CD14-positive monocyte (primary cell): ENCODE results near the gene MTA2. TPM values are rescaled to one million over a fixed set of nuclear protein-coding genes. Genes with fewer than 3 reads are reported as not detected.
A peak's percentile ranks its signal among the peaks of the same experiment; 100 is the strongest.

ENCODE experiments used
- DNase-seq, 3 donors: peaks; one replicate each; pipeline ENCODE4 v3.0.0-alpha.2; 2011 to 2022
- H2AFZ ChIP-seq: 2 replicates; pipeline ENCODE4 v1.6.0; 2012; ENCODE audit warnings: mild to moderate bottlenecking, low read depth, low read length, inconsistent platforms; ENCODE audit not compliant: insufficient read depth, poor library complexity, severe bottlenecking
- H3K27ac ChIP-seq, 2 donors: 1 replicate in 1 of 2; 2 replicates in 1 of 2; pipeline ENCODE4 v1.5.1; 2012 to 2013; ENCODE audit warnings: low read length in 2 of 2, control low read depth in 1 of 2, inconsistent platforms in 1 of 2, low read depth in 1 of 2, mild to moderate bottlenecking in 1 of 2
- H3K27me3 ChIP-seq, 2 donors: one replicate each; pipeline versions ENCODE4 v1.6.0 to v1.6.1; 2011 to 2013; ENCODE audit warnings: low read length in 2 of 2; ENCODE audit not compliant: control insufficient read depth in 2 of 2, insufficient read depth in 2 of 2
- H3K36me3 ChIP-seq, 2 donors: replicated peaks in 1 of 2; 1 replicate in 1 of 2; 2 replicates in 1 of 2; pipeline versions ENCODE4 v1.5.1 to v1.6.1; 2012 to 2013; ENCODE audit warnings: low read length in 2 of 2, control low read depth in 1 of 2, inconsistent platforms in 1 of 2, mild to moderate bottlenecking in 1 of 2; ENCODE audit not compliant: insufficient read depth in 2 of 2, control insufficient read depth in 1 of 2
- H3K4me1 ChIP-seq, 2 donors: 1 replicate in 1 of 2; 2 replicates in 1 of 2; pipeline versions ENCODE4 v1.5.1 to v1.6.1; 2012 to 2013; ENCODE audit warnings: low read length in 2 of 2, control low read depth in 1 of 2, inconsistent platforms in 1 of 2, mild to moderate bottlenecking in 1 of 2, moderate library complexity in 1 of 2; ENCODE audit not compliant: insufficient read depth in 2 of 2, control insufficient read depth in 1 of 2
- H3K4me2 ChIP-seq: replicated peaks from 2 replicates; pipeline ENCODE3; 2012; ENCODE audit warnings: low read length, moderate library complexity, mild to moderate bottlenecking; ENCODE audit not compliant: poor library complexity, severe bottlenecking; ENCODE audit errors: extremely low read depth
- H3K4me3 ChIP-seq, 3 experiments: fragments of 200-600 bp in 1 of 3; sonication (generic) in 1 of 3; replicated peaks in 1 of 3; 1 replicate in 2 of 3; 2 replicates in 1 of 3; pipeline ENCODE4 v1.5.1; 2011 to 2013; ENCODE audit warnings: low read length in 3 of 3, mild to moderate bottlenecking in 3 of 3, control low read depth in 2 of 3, low read depth in 2 of 3, inconsistent platforms in 1 of 3, moderate library complexity in 1 of 3
- H3K79me2 ChIP-seq: 2 replicates; pipeline ENCODE4 v1.6.0; 2012; ENCODE audit warnings: mild to moderate bottlenecking, control low read depth, inconsistent platforms, low read length, moderate library complexity; ENCODE audit not compliant: insufficient read depth
- H3K9ac ChIP-seq: 2 replicates; pipeline ENCODE4 v1.6.0; 2017; ENCODE audit warnings: low read length, mild to moderate bottlenecking; ENCODE audit not compliant: insufficient read depth, poor library complexity, severe bottlenecking
- H3K9me3 ChIP-seq, 2 donors: replicated peaks in 1 of 2; 1 replicate in 1 of 2; 2 replicates in 1 of 2; pipeline versions ENCODE4 v1.5.1 to v1.6.1; 2012 to 2013; ENCODE audit warnings: low read length in 2 of 2, control low read depth in 1 of 2; ENCODE audit not compliant: control insufficient read depth in 1 of 2, insufficient read depth in 1 of 2
- H4K20me1 ChIP-seq: 2 replicates; pipeline ENCODE4 v1.6.0; 2012; ENCODE audit warnings: mild to moderate bottlenecking, low read length, control low read depth, moderate library complexity; ENCODE audit not compliant: insufficient read depth
- H3K27ac Mint-ChIP-seq, 7 donors: one replicate each; pipeline ENCODE4 v1.8.0; 2020; ENCODE audit warnings: mild to moderate bottlenecking in 7 of 7, mixed read lengths in 7 of 7, moderate library complexity in 6 of 7, inconsistent platforms in 2 of 7
- H3K27me3 Mint-ChIP-seq, 3 donors: one replicate each; pipeline ENCODE4 v1.8.0; 2021 to 2022; ENCODE audit warnings: low read depth in 3 of 3, mild to moderate bottlenecking in 3 of 3, mixed read lengths in 3 of 3, moderate library complexity in 3 of 3, inconsistent platforms in 1 of 3
- H3K36me3 Mint-ChIP-seq, 2 donors: one replicate each; pipeline ENCODE4 v1.8.0; 2020; ENCODE audit warnings: mixed read lengths in 2 of 2, inconsistent platforms in 1 of 2, mild to moderate bottlenecking in 1 of 2
- H3K4me1 Mint-ChIP-seq: one replicate; pipeline ENCODE4 v1.8.0; 2020; ENCODE audit warnings: mild to moderate bottlenecking, mixed read lengths
- H3K4me3 Mint-ChIP-seq, 2 donors: one replicate each; pipeline ENCODE4 v1.8.0; 2020; ENCODE audit warnings: mild to moderate bottlenecking in 2 of 2, mixed read lengths in 2 of 2, moderate library complexity in 1 of 2
- H3K9me3 Mint-ChIP-seq, 7 donors: one replicate each; pipeline ENCODE4 v1.8.0; 2020 to 2022; ENCODE audit warnings: mixed read lengths in 7 of 7, mild to moderate bottlenecking in 6 of 7, moderate library complexity in 6 of 7, inconsistent platforms in 2 of 7
- WGBS: methylation state at CpG from one replicate; pipeline ENCODE4 v1.1.5; 2013; ENCODE audit warnings: missing lambda C conversion rate; ENCODE audit not compliant: insufficient coverage; 5-methylcytosine and 5-hydroxymethylcytosine counted together
- intact Hi-C, 2 donors: fragments of 100-400 bp; cut with micrococcal nuclease; formaldehyde crosslinking; loops; one replicate each; pipeline versions ENCODE4 v1.15.0 to v1.15.1; 2023
- polyA plus RNA-seq, 3 donors: library from polyadenylated mRNA; depleted of rRNA in 1 of 3; unstranded in 2 of 3; stranded (reverse) in 1 of 3; fragments of 300-500 nt in 2 of 3; fragments of >200 nt in 1 of 3; fragmentation: Illumina TruSeq in 2 of 3; gene quantifications; 1 replicate in 2 of 3; 2 replicates in 1 of 3; pipeline ENCODE4 v1.2.3, GENCODE V29; 2012 to 2021
- TF ChIP-seq, protein P1 (sequence below): fragments of 200-600 bp; IDR thresholded peaks from one replicate; pipeline ENCODE4 v1.8.0; 2022; ENCODE audit warnings: antibody characterized with exemption, mild to moderate bottlenecking

MTA2 gene
- polyA plus RNA-seq, 3 donors, result 14.0 to 38.6 (median 17.6) TPM

DNA sequence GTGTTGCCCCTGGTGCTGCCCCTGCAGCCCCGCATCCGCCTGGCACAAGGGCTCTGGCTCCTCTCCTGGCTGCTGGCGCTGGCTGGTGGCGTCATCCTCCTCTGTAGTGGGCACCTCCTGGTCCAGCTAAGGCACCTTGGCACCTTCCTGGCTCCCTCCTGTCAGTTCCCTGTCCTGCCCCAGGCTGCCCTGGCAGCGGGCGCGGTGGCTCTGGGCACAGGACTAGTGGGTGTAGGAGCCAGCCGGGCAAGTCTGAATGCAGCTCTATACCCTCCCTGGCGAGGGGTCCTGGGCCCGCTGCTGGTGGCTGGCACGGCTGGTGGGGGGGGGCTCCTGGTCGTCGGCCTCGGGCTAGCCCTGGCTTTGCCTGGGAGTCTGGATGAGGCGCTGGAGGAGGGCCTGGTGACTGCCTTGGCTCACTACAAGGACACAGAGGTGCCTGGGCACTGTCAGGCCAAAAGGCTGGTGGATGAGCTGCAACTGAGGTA, 11.7 kb upstream of the MTA2 start:
- peaks cover 24% of the 10 kb centered on the region for H3K4me1 Mint-ChIP-seq
- H3K4me3 Mint-ChIP-seq, result peak overlapping the region in 1 of 2 donors; percentile 66
- peak overlapping the region; percentile 91 for H3K4me2 ChIP-seq
- H3K9me3 Mint-ChIP-seq, result peaks cover 0 to 2% (median 0%) of the 10 kb centered on the region in 7 donors
- WGBS, result 81% methylated on average over 14 of the region's 15 CpGs
- H3K27ac Mint-ChIP-seq, result peak overlapping the region in 6 of 7 donors; percentile 8 to 85 (median 62)
- no peak for DNase-seq
- no peaks in the 10 kb centered on the region for H3K9me3 ChIP-seq
- H3K36me3 Mint-ChIP-seq, result peaks cover 40 to 58% of the 10 kb centered on the region in 2 donors
- H3K9ac ChIP-seq, result no peak overlapping the region
- TF ChIP-seq, protein P1, sequence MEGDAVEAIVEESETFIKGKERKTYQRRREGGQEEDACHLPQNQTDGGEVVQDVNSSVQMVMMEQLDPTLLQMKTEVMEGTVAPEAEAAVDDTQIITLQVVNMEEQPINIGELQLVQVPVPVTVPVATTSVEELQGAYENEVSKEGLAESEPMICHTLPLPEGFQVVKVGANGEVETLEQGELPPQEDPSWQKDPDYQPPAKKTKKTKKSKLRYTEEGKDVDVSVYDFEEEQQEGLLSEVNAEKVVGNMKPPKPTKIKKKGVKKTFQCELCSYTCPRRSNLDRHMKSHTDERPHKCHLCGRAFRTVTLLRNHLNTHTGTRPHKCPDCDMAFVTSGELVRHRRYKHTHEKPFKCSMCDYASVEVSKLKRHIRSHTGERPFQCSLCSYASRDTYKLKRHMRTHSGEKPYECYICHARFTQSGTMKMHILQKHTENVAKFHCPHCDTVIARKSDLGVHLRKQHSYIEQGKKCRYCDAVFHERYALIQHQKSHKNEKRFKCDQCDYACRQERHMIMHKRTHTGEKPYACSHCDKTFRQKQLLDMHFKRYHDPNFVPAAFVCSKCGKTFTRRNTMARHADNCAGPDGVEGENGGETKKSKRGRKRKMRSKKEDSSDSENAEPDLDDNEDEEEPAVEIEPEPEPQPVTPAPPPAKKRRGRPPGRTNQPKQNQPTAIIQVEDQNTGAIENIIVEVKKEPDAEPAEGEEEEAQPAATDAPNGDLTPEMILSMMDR, result no peak
- H3K27me3 ChIP-seq, result no peaks in the 10 kb centered on the region
- H2AFZ ChIP-seq, result peak overlapping the region; percentile 94
- peaks cover 19 to 28% of the 10 kb centered on the region in 2 donors for H3K4me1 ChIP-seq
- H3K4me3 ChIP-seq, result peak overlapping the region in 1 of 3 experiments; percentile 98
- H3K27ac ChIP-seq, result peak overlapping the region; percentile 13 to 86
- no peaks in the 10 kb centered on the region for H4K20me1 ChIP-seq
- H3K27me3 Mint-ChIP-seq, result peaks cover 0 to 2% (median 0%) of the 10 kb centered on the region in 3 donors
- intact Hi-C loops, result loop anchor here in 1 of 2 donors (10.0 kb wide), 1 partner anchor 241 kb away; no protein-coding TSS in a partner anchor
- peaks cover 19 to 47% of the 10 kb centered on the region in 2 donors for H3K36me3 ChIP-seq
- peaks cover 16% of the 10 kb centered on the region for H3K79me2 ChIP-seq

DNA sequence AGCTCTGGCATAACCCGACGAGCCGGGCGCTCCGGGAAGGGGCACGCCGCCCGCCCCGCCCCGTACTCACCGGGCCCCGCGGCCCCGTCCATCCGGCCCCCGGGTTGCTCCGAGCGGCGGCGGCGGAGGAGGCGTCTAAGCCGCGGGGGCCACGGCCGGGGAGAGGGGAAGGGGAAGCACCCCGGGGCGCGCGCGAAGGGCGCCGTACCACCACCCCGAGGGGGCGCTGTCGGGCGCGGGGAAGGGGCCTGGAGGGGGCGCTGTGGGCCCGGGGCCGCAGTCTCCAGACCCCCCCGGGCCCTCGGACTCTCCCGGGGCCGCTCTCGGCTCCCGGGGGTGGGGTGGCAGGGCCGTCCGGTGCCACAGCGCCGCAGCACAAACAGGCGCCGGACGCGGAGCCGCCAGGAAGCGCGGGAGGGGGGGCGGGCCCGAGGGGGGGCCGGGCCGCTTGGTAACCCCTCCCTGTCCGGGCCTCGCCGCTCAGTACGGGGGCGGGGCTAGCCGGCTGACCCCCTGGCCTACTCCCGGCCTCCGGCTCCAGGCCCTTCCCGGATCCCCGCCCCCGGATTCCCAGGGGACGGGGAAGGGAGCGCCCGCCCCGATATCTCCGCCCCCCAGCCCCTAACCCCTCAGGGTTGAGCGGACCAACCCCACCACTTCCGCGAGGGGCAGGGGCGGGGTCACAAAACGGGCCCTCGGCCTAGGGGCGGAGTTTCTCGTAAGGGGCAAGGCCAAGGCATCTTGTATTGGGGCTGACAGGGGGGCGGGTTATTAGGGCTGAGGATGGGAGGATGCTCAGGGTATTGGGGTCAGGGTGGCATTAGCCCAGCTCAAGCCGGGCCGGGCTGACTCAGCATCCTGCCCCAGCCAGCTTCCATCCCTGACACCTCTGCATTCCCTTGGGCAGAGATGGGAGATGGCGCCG, 11.0 kb upstream of the MTA2 start, which contains the start of the genes EML3 and ROM1:
TSS of gene EML3 (minus strand) at position 410 of the 925 bp plus-strand sequence. CDS start at position 92, 318 bp downstream.
TSS of gene ROM1 (plus strand) at position 892 of the 925 bp plus-strand sequence. CDS start at position 917, 25 bp downstream.
- H3K4me2 ChIP-seq, result peak within 1 kb of the TSS; percentile 91
- Mint-ChIP-seq H3K9me3 (peaks cover 0 to 2% (median 0%) of the 10 kb centered on the region in 7 donors), H3K4me3 (peak within 1 kb of the TSS; percentile 98 to 100), H3K27me3 (peaks cover 0 to 2% (median 0%) of the 10 kb centered on the region in 3 donors), H3K36me3 (peaks cover 47 to 54% of the 10 kb centered on the region in 2 donors), H3K4me1 (peaks cover 31% of the 10 kb centered on the region), H3K27ac (peak within 1 kb of the TSS; percentile 80 to 96 (median 92))
- H3K36me3 ChIP-seq, result peaks cover 19 to 51% of the 10 kb centered on the region in 2 donors
- no peaks in the 10 kb centered on the region for H3K9me3 ChIP-seq
- H3K4me3 ChIP-seq, result peak within 1 kb of the TSS; percentile 61 to 98 (median 68)
- intact Hi-C loops, result loop anchor here in 1 of 2 donors (10.0 kb wide), 1 partner anchor 242 kb away; no protein-coding TSS in a partner anchor
- DNase-seq, result peak; percentile 68 to 83 (median 76)
- TF ChIP-seq, protein P1, result peak; percentile 100
- no peaks in the 10 kb centered on the region for H3K27me3 ChIP-seq
- peaks cover 16% of the 10 kb centered on the region for H3K79me2 ChIP-seq
- H2AFZ ChIP-seq, result peak within 1 kb of the TSS; percentile 94
- peak within 1 kb of the TSS; percentile 67 to 86 for H3K27ac ChIP-seq
- peak within 1 kb of the TSS; percentile 87 for H3K9ac ChIP-seq
- WGBS, result 4% methylated on average over 54 of the region's 91 CpGs
- peaks cover 26 to 35% of the 10 kb centered on the region in 2 donors for H3K4me1 ChIP-seq
- H4K20me1 ChIP-seq, result no peaks in the 10 kb centered on the region
